BJ (cell line): ENCODE data around the gene UBE2N. TPM values are rescaled to one million over a fixed set of nuclear protein-coding genes. Genes with fewer than 3 reads are reported as not detected.

Source experiments
- CTCF ChIA-PET: fragments of 350-600 bp; formaldehyde crosslinking; extraction: SDS; loops from one replicate; lab custom pipeline; 2021; ENCODE audit warnings: antibody characterized with exemption, inconsistent platforms; lab: Yijun Ruan, JAX
- POLR2A ChIA-PET: fragments of 300-600 bp; sonication (Branson Sonifier 250); formaldehyde crosslinking; extraction: SDS; loops from one replicate; lab custom pipeline; 2021; ENCODE audit warnings: antibody characterized with exemption; lab: Charles Lee
- DNase-seq: peaks from one replicate; pipeline ENCODE4 v3.0.0-alpha.2; 2011; ENCODE audit warnings: low read depth
- H3K27me3 ChIP-seq: 2 replicates; pipeline ENCODE4 v1.6.0; 2011; ENCODE audit warnings: low read length; ENCODE audit not compliant: control insufficient read depth, insufficient read depth
- H3K36me3 ChIP-seq: 2 replicates; pipeline ENCODE4 v1.5.1; 2011; ENCODE audit warnings: low read length; ENCODE audit not compliant: control insufficient read depth, insufficient read depth
- H3K4me3 ChIP-seq: 2 replicates; pipeline ENCODE4 v1.5.1; 2011; ENCODE audit warnings: low read depth, mild to moderate bottlenecking, control low read depth, low read length
- CTCF ChIP-seq: IDR thresholded peaks from 2 replicates; pipeline ENCODE4 v1.5.1; 2011; ENCODE audit warnings: low read depth, mild to moderate bottlenecking, control low read depth, inconsistent platforms, low read length, moderate library complexity; ENCODE audit not compliant: insufficient read depth
- polyA plus RNA-seq: library from polyadenylated mRNA; depleted of rRNA; stranded (reverse); fragments of >200 nt; gene quantifications from 2 replicates; pipeline ENCODE4 v1.2.3, GENCODE V29; 2011

Gene UBE2N
- polyA plus RNA-seq, 1 experiment: 182 TPM

- DNase-seq: peak; percentile 53
- no peak for TF ChIP-seq CTCF
- POLR2A ChIA-PET: interaction anchor here (0.6 kb wide), 2 partner anchors 518 to 521 kb away, joined by 3 to 28 read pairs; no protein-coding TSS in a partner anchor
Measured at GRCh38 chr12:93377252-93378195, 64.2 kb downstream of the UBE2N start, which contains the start of gene NUDT4. Gene NUDT4 (plus strand): TSS chr12:93377925. CDS start chr12:93378323, 398 bp downstream.

GRCh38 chr12:93376436-93377251 lies 65.1 kb downstream of the UBE2N start:
- no peaks in the 10 kb centered on the region for H3K36me3 ChIP-seq
- DNase-seq: no peak
- no peaks in the 10 kb centered on the region for H3K27me3 ChIP-seq
- peak overlapping the region; percentile 57 for H3K4me3 ChIP-seq
- no peak for TF ChIP-seq CTCF
- POLR2A ChIA-PET: interaction anchor here (0.6 kb wide), 2 partner anchors 517 to 520 kb away, joined by 3 to 28 read pairs; no protein-coding TSS in a partner anchor
- CTCF ChIA-PET: interaction anchor here (0.6 to 1.5 kb wide), 4 partner anchors 59 to 389 kb away, joined by 3 to 4 read pairs (median 3); no protein-coding TSS in a partner anchor

More at GRCh38 chr12:93377252-93378195, 64.2 kb downstream of the UBE2N start, which contains the start of gene NUDT4:
- CTCF ChIA-PET: interaction anchor here (0.6 to 1.5 kb wide), 4 partner anchors 58 to 390 kb away, joined by 3 to 4 read pairs (median 3); no protein-coding TSS in a partner anchor
- Histone ChIP-seq H3K36me3 (no peaks in the 10 kb centered on the region), H3K27me3 (no peaks in the 10 kb centered on the region), H3K4me3 (peak within 1 kb of the TSS; percentile 90)

- H3K36me3 ChIP-seq: no peaks in the 10 kb centered on the region
- TF ChIP-seq CTCF: no peak
- no peaks in the 10 kb centered on the region for H3K27me3 ChIP-seq
- CTCF ChIA-PET: interaction anchor here (1.5 kb wide), 1 partner anchor 350 kb away, joined by 4 read pairs; no protein-coding TSS in a partner anchor
- POLR2A ChIA-PET: no interaction called here
- DNase-seq: no peak
- no peak overlapping the region for H3K4me3 ChIP-seq
Measured at GRCh38 chr12:93375906-93376305, 65.8 kb downstream of the UBE2N start.

GRCh38 chr12:93373961-93374656 lies 67.6 kb downstream of the UBE2N start:
- no peaks in the 10 kb centered on the region for H3K36me3 ChIP-seq
- no peak for TF ChIP-seq CTCF
- CTCF ChIA-PET: no interaction called here
- no peaks in the 10 kb centered on the region for H3K27me3 ChIP-seq
- H3K4me3 ChIP-seq: no peak overlapping the region
- DNase-seq: no peak
- POLR2A ChIA-PET: no interaction called here
